ENCODE data around the gene ZNF185.
"Not testable (repeated sequence)": the region's sequence is repeated elsewhere in the genome, so short reads cannot be mapped to it uniquely, and the experiment has no call there.

Gene ZNF185

DNA sequence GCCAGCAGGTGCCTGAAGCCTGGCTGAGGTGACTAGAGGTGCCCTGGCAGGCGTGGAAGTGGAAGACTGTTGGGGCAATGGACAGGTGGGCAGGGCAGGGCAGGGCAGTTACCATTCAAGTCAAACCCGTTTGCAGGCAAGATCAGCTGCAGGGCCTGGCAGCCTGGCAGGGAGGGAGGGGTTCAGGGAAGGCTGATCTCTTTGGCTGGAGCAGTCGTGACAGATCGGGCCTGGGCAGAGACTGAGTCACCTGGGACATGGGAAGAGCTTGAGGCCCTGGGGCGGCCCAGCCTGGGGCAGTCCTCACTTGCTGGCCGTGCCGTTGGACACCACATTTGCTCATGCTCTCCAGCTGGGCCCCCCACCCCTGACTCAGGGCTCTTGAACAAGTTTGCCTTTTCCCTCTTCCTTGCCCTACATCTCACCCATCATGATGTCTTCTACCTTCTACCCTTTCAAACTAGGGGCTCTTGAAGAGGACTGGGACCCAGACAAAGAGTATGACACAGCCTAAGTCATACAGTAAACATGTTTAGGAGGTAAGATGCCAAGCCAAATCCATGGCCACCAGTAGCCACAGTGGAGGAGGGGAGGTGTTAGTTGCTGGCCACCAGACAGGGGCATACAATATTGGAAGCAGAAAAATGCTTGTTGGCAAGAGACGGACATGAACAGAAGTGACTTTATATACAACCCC lies 2.0 kb upstream of the ZNF185 start:
- DNase-seq (ENCODE audit: low read depth in 2 of 2) = no peak

DNA sequence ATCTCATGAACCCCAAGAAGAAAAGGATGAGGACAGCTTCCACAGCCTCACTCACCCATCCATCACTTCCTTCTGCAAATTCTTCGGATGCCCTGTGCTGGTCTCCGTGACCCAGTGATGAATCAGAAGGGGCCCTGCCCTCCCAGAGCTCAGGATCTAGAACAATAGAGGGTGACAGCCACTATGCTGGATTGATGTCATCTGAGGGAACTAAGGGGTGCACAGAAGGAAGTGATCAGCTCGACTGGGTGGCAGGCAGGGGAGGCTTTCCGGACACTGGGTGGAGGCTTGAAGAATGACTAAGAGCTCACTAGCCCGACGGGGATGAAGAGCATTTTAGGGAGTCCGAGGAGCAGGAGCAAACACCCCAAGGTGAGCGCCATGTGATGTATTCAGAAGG lies 1.4 kb upstream of the ZNF185 start:
- no peak for DNase-seq (ENCODE audit: low read depth in 2 of 2)

DNA sequence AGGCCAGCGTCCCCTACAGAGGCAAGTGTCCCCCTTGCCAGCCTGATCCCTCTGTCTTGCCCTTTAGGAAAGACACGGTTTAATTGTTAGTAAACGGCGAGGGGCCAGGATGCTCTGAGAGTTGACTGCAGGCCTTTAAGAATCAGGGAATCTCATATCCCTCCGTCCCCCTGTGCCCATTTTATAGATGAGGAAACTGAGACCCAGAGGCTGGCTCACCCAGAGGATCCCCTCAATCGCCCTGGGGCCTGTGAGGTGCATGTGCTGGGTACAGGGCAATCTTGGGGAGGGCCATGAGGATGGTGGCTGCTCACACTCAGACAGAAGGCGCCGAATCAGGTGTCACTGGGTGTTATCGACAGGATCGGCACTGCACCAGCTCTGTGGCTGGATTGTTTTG lies 575 bp downstream of the ZNF185 start:
- no peak for DNase-seq (ENCODE audit: low read depth in 2 of 2)

DNA sequence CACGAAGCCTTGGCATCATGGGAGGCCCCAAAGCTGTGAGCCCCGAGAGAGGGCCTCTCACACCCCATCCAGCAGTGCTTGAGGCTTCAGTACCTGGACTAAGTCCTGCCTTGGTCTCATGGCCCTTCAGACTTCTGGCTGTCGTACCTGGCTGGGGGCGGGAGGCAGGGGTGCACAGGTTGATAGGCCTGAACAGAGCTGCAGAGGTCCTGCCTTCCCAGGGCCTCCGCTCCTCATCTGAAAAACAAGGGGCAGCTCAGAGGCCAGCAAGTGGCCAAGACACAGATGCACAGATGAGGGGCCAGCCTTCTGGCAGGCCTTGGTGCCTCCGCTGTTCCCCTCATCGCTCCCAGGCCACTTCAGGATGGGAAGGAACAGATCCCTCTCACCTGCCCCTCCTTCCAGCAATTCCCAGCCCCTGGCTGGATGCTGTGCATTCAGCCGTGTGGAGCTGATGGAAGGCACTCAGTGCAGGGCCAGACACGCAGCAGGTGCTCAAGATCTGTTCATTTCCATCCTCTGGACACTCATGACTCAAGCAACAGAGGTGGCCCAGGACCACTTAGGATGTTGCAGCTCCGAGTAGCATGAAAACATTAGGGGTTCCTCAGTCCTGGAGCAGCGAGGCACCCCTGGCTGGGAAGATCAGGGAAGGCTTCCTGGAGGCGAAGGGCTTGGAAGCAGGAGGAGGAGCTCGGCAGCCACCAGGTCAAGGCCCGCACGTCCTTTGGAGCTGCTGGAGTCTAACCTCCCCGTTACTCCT lies 1.4 kb downstream of the ZNF185 start:
- no peak for DNase-seq (ENCODE audit: low read depth in 2 of 2)

DNA sequence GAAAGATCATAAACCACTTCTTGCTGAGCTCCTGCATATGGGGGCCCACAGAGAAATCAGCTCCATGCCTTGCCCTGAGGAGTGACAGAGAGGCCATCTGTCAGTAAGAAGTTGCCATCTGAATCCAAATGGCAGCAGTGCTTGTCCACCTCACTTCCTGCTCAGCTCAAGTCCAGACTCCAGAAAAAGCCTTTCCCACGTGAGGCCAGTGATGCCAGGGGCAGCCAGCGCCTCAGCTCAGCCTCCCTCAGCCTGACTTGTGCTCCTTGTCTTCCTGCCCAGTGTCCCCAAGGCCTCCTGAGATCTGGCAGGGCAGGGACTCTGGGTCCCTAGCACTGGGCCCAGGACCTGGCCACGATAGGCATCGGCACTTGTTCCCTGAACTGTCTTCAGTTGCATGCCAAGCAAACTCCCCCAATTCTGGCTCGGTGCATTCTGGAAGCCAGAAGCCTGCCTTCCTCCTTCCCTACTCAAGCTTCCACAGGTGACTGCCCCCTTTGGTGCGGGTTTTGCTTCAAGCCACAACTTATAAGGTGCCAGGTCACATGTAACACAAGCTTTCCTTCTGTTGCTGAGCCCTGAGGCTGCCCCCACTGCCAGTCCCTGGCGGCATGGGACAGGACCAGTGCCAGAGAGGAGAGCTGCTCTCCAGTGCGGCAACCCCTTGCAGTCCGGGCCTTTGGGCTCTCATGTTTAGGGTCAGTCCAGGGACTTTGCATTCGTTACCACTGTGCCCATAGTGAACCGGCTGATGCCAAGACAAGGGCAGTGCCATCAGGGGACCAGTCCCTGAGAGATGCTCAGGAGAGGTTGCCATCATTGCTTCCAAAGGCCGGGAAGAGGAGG lies 2.2 kb downstream of the ZNF185 start:
- no peak for DNase-seq (ENCODE audit: low read depth in 2 of 2)

DNA sequence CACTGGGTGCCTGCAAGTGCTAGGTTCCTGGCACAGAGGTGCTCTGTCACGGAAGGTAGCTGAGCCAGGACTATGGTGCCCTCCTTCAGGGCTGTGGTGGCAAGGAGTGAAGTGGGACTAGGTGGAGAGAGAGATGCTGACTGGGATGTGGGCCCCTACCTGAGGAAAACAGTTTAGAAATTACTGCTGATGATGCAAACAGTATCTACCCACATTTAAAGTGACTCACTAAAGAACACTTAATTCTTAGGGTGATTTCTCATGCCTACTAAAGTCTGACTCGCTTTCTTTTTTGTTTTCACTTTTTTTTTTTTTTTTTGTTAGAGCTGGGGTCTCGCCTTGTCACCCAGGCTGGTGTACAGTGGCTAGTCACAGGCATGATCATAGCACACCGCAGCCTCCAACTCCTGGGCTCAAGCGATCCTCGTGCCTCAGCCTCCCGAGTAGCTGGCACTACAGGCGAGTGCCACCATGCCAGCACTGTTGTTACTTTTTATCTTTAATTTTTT lies 3.1 kb downstream of the ZNF185 start:
- DNase-seq (ENCODE audit: low read depth in 2 of 2) = no peak

DNA sequence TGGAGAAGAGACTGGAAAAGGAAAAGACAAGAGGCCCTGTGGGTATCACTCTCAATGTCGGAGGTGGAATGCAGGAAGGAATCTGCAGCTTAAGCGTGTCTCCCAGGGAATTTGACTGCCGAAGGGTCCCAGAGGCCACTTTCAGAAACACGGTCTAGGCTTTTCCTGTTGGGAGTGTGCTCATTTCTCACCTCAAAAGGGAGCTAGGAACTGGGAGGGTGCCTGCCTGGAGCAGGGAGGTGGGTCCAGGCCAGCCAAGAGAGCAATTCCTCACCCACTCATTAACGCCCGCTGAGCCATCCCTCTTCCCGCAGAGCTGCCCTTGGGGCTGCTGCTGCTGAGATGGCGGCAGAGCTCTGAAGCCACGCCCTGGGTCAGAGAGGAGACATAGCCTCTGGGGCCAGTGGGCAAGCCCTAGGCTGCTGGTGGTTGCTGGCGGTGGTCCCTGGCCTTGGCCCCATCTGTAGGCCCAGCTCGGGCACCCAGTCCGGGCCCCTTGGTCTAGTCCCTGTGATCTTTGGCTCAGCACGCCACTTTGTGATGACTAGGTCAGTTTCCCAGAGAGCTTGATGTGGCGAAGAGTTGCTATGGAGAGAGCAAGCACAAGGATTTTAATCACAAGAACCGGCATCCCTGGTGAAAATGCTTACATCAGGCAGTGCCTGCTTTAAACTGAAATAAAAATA lies 4.1 kb downstream of the ZNF185 start:
- no peak for DNase-seq (ENCODE audit: low read depth in 2 of 2)

DNA sequence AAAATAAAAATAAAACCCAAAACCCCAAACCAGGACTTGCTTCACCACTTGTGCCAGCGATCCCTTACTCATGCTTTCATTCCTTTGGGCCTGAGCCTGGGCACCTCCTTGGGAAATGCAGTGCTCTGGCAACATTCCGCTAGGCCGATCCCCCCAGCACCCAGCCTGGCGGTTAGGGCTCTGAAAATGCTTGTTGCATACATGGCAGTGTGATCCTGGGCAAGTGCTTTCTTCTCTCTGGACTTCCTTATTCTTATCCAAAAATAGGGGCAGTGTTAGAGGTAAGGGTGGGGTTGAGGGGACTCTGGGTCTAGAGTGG lies 4.6 kb downstream of the ZNF185 start:
- no peak for DNase-seq (ENCODE audit: low read depth in 2 of 2)

DNA sequence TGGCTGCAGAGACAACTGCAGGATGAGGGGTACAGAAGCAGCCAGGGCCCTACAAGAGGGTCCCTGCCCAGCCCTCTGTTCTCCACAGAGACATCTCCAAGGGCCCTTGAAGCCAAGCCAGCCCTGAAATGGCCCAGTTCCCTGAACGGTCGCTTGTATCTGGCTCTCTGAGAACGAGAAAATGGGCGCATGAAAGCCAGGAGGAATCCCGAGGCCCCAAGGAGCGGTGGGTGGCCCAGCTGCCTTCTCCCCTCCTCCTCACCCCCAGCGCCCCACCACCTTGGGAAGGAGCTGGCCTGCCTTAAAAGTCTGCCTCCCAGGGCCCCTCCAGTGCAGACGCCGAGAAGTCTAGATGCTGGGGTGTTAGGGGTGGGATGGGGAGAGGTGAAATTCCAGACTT lies 5.7 kb downstream of the ZNF185 start:
- no peak for DNase-seq (ENCODE audit: low read depth in 2 of 2)

DNA sequence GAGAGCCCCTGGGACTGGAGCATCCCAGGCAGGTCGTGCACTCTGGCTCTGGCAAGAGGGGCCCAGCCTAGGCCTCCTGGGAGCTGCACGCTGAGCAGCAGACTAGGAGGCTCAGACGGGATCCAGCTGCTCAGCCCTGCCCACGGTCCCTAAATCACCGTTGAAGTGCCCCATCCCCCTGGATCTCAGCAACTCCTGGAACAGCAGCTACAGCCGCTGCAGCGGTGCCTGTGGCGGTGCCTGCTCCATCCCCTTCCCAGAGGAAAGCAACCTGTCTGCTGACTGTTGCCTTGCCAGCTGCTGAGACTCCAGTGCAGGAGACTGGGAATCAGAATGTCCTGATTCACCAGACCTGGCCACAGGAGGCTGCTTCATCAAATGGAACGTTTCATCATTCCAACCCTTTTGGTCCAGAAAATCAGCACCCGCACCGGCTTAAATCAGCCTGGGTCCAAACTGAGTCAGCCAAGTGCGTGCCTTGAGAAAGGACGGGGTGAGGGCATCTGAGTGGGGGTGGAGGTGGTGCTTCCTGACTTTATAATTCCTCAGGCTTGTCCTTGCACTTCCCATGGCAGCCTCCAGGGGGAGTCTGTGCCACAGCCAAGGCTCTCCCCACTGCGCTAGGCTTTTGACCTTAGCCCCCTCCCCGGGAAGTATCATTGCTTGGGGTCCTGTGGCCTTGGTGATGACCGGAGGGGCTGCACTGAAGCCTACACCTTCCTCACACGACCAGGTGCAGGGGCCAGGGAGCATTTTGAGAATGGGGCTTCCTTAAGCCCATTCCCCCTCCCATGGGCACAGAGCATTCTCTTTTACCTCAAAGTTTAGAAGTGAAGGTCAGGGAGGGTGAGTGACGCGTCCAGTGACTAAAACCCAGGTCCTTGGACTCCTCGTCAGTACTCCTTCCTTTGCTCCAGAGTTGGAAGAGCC lies 6.5 kb downstream of the ZNF185 start:
- peak in 1 of 2 experiments; percentile 25 for DNase-seq (ENCODE audit: low read depth in 2 of 2)

DNA sequence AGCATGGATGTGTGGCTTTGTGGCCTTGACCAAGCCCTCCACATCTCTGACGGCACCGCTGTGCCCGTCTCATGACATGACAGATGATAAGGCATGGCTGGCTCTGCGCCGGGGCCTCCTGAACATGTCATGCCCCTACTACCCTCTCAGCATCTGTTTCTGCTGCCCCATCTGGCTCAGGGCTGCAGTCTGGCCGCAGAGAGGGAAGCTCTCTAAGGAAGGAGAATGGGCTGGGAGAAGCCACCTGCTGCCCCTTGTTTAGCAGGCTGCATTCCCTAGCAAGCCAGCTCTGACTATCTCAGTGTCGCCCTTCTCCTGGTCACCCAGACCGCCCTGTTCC lies 7.2 kb downstream of the ZNF185 start:
- no peak for DNase-seq (ENCODE audit: low read depth in 2 of 2)

DNA sequence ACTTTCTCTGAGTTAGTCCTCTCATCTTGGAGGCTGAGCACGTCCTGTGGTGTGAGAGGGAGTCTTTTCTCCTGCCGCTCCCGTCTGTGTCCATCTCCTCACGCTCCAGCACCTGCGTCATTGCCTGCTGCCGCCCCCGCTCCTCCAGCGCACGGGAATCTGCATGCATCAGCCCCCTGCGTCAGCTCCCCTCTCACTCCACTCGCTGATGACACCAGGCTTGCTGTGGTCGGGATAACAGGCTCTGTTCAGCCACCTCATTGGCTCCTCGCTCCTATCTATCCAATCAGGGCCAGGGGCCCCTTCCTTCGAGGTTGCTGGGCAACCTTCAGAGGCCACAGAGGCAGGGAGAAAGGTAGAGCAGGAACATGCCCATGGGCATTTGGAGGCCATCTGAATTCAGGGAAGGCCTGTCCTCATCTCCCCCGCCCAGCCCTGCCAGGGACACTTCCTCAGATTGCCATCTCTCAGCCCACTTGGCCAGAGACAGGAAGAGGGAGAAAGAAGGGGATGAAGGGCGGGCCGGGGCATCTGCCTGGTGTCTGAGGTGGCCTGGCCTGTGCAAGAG lies 9.3 kb downstream of the ZNF185 start:
- no peak for DNase-seq (ENCODE audit: low read depth in 2 of 2)

DNA sequence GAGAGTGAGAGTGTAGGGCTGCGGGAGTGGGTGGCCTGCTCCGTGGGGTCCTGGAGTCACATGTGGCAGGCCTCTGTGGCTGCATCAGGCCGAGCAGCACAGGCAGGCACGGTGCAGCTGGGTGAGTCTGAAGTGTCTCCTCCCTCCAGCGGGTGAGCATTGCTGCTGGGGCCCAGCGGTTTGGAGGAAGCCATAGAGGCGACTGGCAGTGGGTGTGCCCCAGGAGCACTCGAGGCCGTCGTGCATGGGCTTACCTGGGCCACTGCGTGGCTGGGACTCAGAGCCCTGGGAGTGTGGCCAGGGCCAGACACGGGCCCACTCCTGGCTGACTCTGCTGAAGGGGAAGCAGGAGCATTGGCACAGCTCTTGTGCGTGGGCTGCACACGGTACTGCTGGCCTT lies 10.6 kb downstream of the ZNF185 start:
- DNase-seq (ENCODE audit: low read depth in 2 of 2) = no peak

DNA sequence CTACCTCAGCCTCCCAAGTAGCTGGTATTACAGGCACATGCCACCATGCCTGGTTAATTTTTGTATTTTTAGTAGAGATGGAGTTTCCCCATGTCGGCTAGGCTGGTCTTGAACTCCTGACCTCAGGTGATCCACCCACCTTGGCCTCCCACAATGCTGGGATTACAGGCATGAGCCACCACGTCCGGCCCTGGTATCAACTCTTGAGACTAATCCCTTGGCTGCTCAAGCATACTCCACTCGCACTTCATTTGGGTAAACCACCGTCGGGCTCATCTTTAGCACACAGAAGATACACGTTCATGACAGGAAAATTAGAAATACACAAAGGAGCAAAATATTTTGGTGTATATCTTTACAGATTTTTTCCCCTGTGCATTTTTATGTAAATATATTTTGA lies 12.2 kb downstream of the ZNF185 start:
- not testable (repeated sequence) for DNase-seq (ENCODE audit: low read depth in 2 of 2)

DNA sequence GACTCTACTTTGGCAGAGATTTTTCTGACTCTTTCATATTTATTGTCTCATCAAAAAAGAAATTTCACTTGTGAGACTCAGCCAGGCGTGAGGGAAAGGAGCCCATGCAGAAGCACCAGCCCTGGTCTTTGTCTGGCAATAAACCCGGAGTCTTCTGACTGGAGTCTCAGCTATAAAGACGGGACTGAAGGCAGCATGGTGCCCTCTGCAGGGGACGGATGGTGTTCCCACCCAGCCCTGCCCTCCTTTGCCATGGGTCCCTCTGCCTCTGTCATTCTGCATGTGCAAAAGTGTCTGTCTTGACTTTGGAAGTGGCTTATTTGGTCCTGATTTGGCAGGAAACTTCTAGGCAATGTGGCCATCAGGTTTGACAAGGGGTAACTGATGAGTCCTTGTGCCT lies 14.2 kb downstream of the ZNF185 start:
- no peak for DNase-seq (ENCODE audit: low read depth in 2 of 2)

DNA sequence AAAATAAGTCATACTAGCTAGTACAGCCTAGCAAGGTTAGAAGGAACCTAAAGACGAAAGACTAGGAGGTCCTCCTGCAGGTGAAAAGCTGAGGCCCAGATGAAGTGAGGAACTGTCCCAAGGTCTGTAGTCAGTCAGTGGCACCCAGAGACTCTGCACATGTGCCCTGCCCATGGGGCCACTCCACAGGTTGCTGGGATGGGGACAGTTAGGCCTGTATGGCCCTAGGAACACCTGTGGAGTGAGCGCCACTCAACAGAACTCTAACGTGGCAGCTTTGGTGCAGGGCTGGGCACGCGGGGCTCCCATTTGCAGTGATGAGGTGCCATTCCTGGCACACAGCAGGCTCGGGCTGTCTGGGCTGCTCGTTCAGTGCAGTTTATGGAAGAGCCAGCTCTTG lies 14.8 kb downstream of the ZNF185 start:
- DNase-seq (ENCODE audit: low read depth in 2 of 2) = no peak

DNA sequence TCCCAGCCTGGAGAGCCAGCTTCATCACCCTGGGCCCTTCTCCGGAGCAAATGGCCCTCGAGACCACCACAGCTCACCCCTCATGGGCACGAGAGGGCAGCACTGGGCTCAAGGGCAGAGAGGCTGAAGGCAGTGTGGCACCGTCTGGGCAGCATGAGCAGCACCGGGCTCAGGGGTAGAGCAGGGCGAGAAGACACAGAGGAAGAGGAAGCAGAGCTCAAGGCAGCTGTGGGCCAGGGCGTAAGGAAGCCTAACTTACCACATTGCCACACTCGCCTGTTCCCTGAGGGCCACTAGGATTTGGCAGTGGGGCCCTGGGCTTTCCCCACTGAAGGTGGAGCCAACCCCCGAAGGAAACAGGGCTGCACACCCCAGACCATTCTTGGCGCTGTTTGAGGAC lies 15.5 kb downstream of the ZNF185 start:
- no peak for DNase-seq (ENCODE audit: low read depth in 2 of 2)

DNA sequence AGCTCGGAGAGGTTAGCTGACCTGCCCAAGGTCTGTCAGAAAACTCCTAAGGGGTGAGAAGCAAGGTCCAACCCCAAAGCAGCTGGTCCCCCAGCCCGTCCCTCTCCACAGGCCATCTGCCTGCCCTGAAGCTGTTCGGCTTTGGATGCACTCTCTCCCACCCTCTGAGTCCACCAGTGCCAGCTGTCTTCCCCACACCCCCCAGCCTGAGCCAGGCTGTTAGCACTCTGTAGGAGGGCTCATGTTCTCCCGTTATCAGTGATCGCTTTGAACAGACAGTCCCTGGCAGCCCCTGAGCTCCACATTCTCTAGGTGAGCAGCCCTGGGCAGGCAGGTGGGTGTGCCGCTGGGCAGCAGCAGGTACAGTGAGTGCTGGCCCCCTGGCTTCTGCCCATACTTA lies 16.0 kb downstream of the ZNF185 start:
- DNase-seq (ENCODE audit: low read depth in 2 of 2) = no peak

DNA sequence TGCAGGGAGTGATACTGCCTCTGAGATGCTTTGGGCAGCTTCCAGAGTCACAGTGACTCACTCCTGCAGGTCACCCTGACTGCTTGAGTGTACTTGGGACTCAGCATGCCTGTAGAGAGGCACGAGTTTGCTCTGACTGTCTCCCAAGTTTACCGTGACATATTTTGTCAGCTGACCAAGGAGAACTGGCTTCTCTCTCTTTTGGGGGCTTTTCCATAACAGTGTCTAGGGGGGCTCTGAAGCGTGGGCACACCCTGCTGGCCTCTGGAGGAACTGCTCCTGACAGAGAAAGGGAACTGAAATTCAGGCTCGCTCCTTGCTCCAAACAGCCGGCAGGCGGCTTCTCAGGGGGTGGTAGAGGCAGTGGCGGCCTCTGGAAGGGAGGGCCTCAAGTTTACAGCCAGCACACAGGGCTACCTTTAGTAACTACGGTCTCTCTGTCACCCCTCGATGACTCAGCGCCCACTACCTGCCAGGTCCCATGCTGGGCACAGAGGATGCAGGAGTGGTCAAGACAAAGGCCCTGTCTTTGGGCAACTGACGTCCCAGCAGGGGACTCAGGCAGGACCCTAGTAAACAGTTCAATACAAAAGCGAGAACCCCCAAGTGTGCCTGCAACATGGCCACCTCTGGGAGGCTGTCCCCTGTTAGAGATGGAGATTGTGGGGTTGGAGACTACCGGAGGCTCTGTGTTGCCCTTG lies 17.8 kb downstream of the ZNF185 start:
- DNase-seq (ENCODE audit: low read depth in 2 of 2) = no peak
